GM12801 (cell line): ENCODE measurements around the gene C3orf70.

Experiments used
- TF ChIP-seq, protein P1 (sequence below): IDR thresholded peaks from one replicate; pipeline ENCODE4 v1.5.1; 2011; ENCODE audit warnings: control low read depth; ENCODE audit not compliant: insufficient read length; ENCODE audit errors: extremely low read depth

Gene C3orf70

DNA sequence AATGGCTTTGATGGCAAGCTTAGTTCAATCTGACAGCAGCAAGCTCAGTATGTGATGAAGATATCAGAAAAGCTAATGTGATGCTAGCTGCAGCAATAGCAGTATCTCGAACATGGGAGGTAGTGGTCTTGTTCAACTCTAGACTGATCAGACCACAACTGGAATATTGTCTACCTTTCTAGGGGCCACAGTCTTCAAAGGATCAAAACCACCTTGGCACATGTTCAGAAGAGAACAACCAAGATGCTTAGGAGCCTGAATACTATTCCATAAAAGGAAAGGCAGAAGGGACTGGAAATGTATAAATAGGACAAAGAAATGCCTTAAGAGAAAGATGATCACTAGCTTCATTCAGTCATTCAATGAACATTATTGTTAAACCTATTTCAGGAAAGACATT lies 2.3 kb downstream of the C3orf70 start:
- TF ChIP-seq, protein P1, sequence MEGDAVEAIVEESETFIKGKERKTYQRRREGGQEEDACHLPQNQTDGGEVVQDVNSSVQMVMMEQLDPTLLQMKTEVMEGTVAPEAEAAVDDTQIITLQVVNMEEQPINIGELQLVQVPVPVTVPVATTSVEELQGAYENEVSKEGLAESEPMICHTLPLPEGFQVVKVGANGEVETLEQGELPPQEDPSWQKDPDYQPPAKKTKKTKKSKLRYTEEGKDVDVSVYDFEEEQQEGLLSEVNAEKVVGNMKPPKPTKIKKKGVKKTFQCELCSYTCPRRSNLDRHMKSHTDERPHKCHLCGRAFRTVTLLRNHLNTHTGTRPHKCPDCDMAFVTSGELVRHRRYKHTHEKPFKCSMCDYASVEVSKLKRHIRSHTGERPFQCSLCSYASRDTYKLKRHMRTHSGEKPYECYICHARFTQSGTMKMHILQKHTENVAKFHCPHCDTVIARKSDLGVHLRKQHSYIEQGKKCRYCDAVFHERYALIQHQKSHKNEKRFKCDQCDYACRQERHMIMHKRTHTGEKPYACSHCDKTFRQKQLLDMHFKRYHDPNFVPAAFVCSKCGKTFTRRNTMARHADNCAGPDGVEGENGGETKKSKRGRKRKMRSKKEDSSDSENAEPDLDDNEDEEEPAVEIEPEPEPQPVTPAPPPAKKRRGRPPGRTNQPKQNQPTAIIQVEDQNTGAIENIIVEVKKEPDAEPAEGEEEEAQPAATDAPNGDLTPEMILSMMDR, result no peak

DNA sequence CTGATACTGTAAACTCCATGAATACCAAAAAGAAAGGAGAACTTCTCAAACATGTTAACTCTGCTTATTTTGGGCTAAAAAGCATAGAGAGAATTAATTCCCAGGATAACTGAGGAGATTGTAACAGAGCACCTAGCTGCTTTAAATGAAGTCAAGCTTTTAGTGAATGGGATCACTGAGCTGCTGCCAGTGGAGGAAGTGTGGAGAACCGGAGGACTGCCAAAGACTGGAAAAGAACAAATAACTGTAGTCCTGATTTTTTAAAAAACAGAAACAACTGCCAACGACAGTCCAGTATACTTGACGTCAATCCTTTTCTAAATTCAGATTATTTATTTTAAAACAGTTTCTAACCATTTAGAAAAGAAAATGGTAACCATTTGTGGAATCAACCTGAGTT lies 3.3 kb downstream of the C3orf70 start:
- TF ChIP-seq, protein P1, result no peak

DNA sequence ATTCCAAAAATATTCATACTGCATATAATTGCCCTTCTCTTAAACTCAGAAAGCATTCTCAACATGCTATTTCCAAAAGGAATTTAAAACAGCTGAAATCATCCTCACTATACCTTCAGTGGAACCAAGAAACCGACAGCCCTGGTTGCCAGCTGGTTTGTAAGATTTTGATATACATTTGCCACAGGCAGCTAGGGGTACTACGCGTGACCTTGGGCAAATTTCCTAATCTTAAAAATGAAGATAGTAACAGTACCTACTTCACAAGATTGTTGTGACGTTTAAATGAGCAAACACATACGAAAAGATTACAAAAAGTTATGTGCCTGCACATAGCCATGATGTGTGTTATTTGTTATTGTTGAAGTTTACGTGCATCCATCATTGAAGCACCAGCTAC lies 7.3 kb downstream of the C3orf70 start:
- TF ChIP-seq, protein P1, result no peak

DNA sequence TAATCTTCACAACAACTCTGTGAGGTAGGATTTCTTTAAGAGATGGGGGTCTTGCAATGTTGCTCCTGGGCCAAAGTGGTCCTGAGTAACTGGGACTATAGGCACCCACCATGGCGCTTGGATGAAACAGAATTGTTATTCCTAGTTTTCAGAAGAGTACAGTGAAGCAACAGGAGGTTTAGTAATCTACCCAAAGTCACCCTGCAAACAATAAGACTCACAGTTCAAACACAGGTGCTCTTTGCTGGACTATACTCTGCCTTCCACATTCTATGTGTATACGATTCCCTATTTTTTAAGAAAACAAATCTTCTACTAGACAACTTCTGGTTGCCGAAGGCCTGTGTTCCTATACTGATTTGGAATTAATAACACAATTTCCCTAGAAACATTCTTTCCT lies 8.1 kb downstream of the C3orf70 start:
- TF ChIP-seq, protein P1, result no peak

DNA sequence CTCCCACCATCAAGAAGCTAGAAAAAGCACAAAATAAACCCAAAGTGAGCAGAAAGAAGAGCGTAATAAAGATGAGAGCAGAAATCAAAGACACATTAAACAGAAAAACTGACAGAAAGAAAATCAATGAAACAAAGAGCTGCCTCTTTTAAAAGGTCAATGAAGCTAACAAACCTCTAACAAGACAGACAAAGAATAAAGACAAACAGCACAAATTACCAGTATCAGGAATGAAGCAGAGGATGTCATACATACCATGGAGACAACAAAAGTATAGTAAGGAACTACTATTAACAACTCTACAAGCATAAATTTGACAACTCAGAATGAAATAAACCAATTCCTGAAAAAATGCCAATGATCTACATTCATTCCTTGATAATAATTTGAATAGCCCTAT lies 15.0 kb downstream of the C3orf70 start:
- TF ChIP-seq, protein P1, result no peak

DNA sequence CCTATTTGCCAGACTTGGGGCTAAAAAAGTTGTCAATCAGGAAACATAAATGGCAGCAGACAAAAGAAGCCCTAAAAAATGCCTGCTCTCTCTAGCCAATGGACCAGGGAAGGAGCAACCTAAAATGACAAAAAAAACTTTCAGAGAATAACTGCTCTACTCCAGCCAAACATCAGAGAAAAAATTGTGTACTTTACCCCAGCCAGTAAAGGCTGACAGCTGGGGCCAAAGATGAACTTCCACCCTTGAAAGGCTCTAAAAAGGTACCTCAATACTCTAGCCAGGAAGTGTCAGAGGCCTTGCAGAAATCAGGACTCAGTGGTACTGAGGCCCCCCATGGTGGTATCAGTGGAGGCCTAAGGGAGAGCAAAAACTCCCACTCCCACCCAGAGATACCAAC lies 18.4 kb downstream of the C3orf70 start:
- TF ChIP-seq, protein P1, result no peak

DNA sequence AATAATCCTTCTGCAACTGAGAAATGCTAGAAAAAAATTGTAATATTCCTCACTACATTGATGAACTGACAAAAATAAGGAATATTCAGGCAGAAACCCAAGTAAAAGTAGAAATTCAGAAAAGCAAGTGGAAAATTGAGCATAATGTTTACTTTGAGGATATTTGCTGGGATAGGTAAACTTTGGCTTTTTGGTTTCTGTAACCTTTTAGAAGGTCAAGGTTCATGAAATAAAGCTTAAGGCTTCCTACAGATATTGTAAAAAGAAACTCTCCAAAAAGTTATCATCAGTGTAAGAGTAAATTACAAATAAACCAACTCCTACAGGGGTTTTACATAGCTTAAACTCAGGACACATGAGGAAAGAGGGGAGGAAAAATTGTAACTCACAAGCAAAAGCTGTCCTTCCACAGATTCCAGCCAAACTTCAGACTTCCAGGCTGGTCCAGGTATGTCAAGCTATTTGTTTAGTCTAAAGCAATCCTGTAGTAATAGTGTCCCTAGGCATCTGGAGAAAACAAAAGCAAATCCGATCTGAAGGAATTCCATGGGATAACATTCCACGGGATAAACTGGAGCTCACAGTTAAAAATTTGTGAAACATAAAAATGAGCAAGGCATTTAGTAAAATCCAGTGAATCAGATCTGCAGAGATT lies 21.1 kb downstream of the C3orf70 start:
- TF ChIP-seq, protein P1, result no peak
